Vagina (tissue), 2 donors: ENCODE results near the gene JMJD7.

Source experiments
- CTCF ChIP-seq, 3 experiments: fragments of 450-650 bp in 2 of 3; fragments of 200-600 bp in 1 of 3; sonication (generic) in 1 of 3; IDR thresholded peaks; one replicate each; pipeline ENCODE4 v1.5.1; 2017 to 2019; ENCODE audit warnings: antibody characterized with exemption in 3 of 3, mild to moderate bottlenecking in 2 of 3, moderate library complexity in 2 of 3
- POLR2A ChIP-seq, 2 donors: fragments of 450-650 bp; IDR thresholded peaks; one replicate each; pipeline ENCODE4 v1.6.1; 2017; ENCODE audit warnings: antibody characterized with exemption in 2 of 2, mild to moderate bottlenecking in 2 of 2, moderate library complexity in 2 of 2
- POLR2AphosphoS5 ChIP-seq, 2 donors: sonication (generic); formaldehyde crosslinking; IDR thresholded peaks; one replicate each; pipeline ENCODE4 v1.9.0; 2017; ENCODE audit warnings: antibody characterized with exemption in 2 of 2, mild to moderate bottlenecking in 2 of 2, low read depth in 1 of 2; ENCODE audit not compliant: insufficient read depth in 1 of 2

GRCh38 chr15:41881550-41881919 is 53.6 kb downstream of the JMJD7 start:
- TF ChIP-seq CTCF (IDR thresholded peaks at IDR 0.05) (no peak), POLR2AphosphoS5 (IDR thresholded peaks at IDR 0.05; ENCODE audit: insufficient read depth in 1 of 2, low read depth in 1 of 2) (no peak), POLR2A (IDR thresholded peaks at IDR 0.05) (no peak)
